PC-3 (cell line): ENCODE data around the gene PLAAT3. TPM values are rescaled to one million over a fixed set of nuclear protein-coding genes. Genes with fewer than 3 reads are reported as not detected.

ENCODE experiments used
- ATAC-seq: fragments of 200-7000 bp; cut with Tn5 transposase; 2 replicates; pipeline ENCODE4 v1.9.1; 2020; ENCODE audit warnings: mild to moderate bottlenecking, moderate library complexity
- BruUV-seq: library from RNA; stranded (reverse); fragments of 400-500 nt; replicated peaks from 2 replicates; lab custom pipeline; 2021; lab: Mats Ljungman, UMichigan
- CTCF ChIA-PET: fragments of 300-600 bp; sonication (Branson Sonifier 250); formaldehyde crosslinking; loops from one replicate; lab custom pipeline; 2022; ENCODE audit warnings: antibody characterized with exemption; lab: Charles Lee
- POLR2A ChIA-PET: fragments of 300-600 bp; sonication (Branson Sonifier 250); formaldehyde crosslinking; loops from one replicate; lab custom pipeline; 2022; ENCODE audit warnings: antibody characterized with exemption; ENCODE audit not compliant: unreplicated experiment; lab: Charles Lee
- DNase-seq: peaks from one replicate; pipeline ENCODE4 v3.0.0-alpha.2; 2015
- H2AFZ ChIP-seq: fragments of 300-600 bp; sonication (generic); 2 replicates; pipeline ENCODE4 v1.6.0; 2016; ENCODE audit warnings: antibody characterized with exemption, low read length
- H3F3A ChIP-seq: fragments of 300-600 bp; sonication (generic); one replicate; pipeline ENCODE4 v1.6.0; 2017; ENCODE audit warnings: antibody characterized with exemption, low read length, control low read depth, mild to moderate bottlenecking; ENCODE audit not compliant: unreplicated experiment
- H3K27ac ChIP-seq: fragments of 300-600 bp; sonication (generic); 2 replicates; pipeline ENCODE4 v1.5.1; 2016; ENCODE audit warnings: mild to moderate bottlenecking, low read length
- H3K27me3 ChIP-seq: fragments of 300-600 bp; sonication (generic); 2 replicates; pipeline ENCODE4 v1.6.1; 2016; ENCODE audit warnings: low read length, mixed read lengths
- H3K36me3 ChIP-seq: fragments of 300-600 bp; sonication (generic); 2 replicates; pipeline ENCODE4 v1.6.1; 2016; ENCODE audit warnings: low read depth, mixed run types, low read length, mixed read lengths
- H3K4me1 ChIP-seq: fragments of 300-600 bp; sonication (generic); 2 replicates; pipeline ENCODE4 v1.5.1; 2016; ENCODE audit warnings: low read length; ENCODE audit not compliant: insufficient read depth
- H3K4me2 ChIP-seq: fragments of 300-600 bp; sonication (generic); 2 replicates; pipeline ENCODE4 v1.6.0; 2016; ENCODE audit warnings: low read length
- H3K4me3 ChIP-seq: fragments of 300-600 bp; sonication (generic); 2 replicates; pipeline ENCODE4 v1.5.1; 2016; ENCODE audit warnings: mild to moderate bottlenecking, low read length, mixed read lengths
- H3K79me2 ChIP-seq: fragments of 300-600 bp; sonication (generic); 2 replicates; pipeline ENCODE4 v1.6.1; 2017; ENCODE audit warnings: low read length, mixed read lengths
- H3K9ac ChIP-seq: fragments of 300-600 bp; sonication (generic); 2 replicates; pipeline ENCODE4 v1.6.0; 2016; ENCODE audit warnings: mild to moderate bottlenecking, low read length
- H3K9me2 ChIP-seq: fragments of 300-600 bp; sonication (generic); replicated peaks from 2 replicates; pipeline ENCODE4 v1.6.1; 2016; ENCODE audit warnings: mixed run types, low read length, mixed read lengths
- H3K9me3 ChIP-seq: fragments of 300-600 bp; sonication (generic); 2 replicates; pipeline ENCODE4 v1.6.1; 2016; ENCODE audit warnings: low read length, mixed read lengths
- H4K20me1 ChIP-seq: fragments of 300-600 bp; sonication (generic); 2 replicates; pipeline ENCODE4 v1.6.1; 2016; ENCODE audit warnings: low read length, mixed read lengths
- CTCF ChIP-seq: fragments of 300-600 bp; sonication (generic); conservative IDR thresholded peaks from 2 replicates; pipeline ENCODE4 v1.5.1; 2017; ENCODE audit warnings: antibody characterized with exemption, low read depth, mild to moderate bottlenecking, low read length
- EZH2 ChIP-seq: fragments of 300-600 bp; sonication (generic); IDR thresholded peaks from one replicate; pipeline ENCODE4 v1.6.1; 2017; ENCODE audit warnings: antibody characterized with exemption, mild to moderate bottlenecking, low read length; ENCODE audit not compliant: unreplicated experiment
- EZH2phosphoT487 ChIP-seq: fragments of 300-600 bp; sonication (generic); IDR thresholded peaks from 2 replicates; pipeline ENCODE4 v1.6.1; 2018; ENCODE audit warnings: mild to moderate bottlenecking, antibody characterized with exemption, low read length, borderline replicate concordance
- intact Hi-C: fragments of 100-400 bp; cut with micrococcal nuclease; formaldehyde crosslinking; loops from 2 replicates; pipeline ENCODE4 v1.9.0; 2023
- total RNA-seq: library from RNA; depleted of rRNA; stranded (reverse); fragments of >200 nt; gene quantifications from 2 replicates; pipeline ENCODE4 v1.2.3, GENCODE V29; 2014

PLAAT3 gene
- total RNA-seq, 1 experiment from 2014 or later: 69.0 TPM

GRCh38 chr11:63537293-63538101, 76.7 kb downstream of the PLAAT3 start:
- H3K9me3 ChIP-seq: no peaks in the 10 kb centered on the region
- peak overlapping the region; percentile 89 for H2AFZ ChIP-seq
- no peak overlapping the region for H3K9ac ChIP-seq
- H3K4me2 ChIP-seq: peak overlapping the region; percentile 77
- H3K9me2 ChIP-seq: no peaks in the 10 kb centered on the region
- H3F3A ChIP-seq: no peaks in the 10 kb centered on the region
- ATAC-seq (peak; percentile 39), DNase-seq (no peak)
- ChIA-PET POLR2A (no interaction called here), CTCF (no interaction called here)
- H3K79me2 ChIP-seq: no peaks in the 10 kb centered on the region
- intact Hi-C loops: no loop called here
- peak overlapping the region; percentile 53; the same call in 1 of the 2 replicates for H3K4me3 ChIP-seq
- H3K36me3 ChIP-seq: no peaks in the 10 kb centered on the region
- no TSS peak for BruUV-seq
- no peak overlapping the region for H3K27ac ChIP-seq
- H4K20me1 ChIP-seq: no peaks in the 10 kb centered on the region
- TF ChIP-seq EZH2phosphoT487: no peak
- no peak for TF ChIP-seq CTCF
- no peak for TF ChIP-seq EZH2
- peaks cover 20% of the 10 kb centered on the region for H3K4me1 ChIP-seq
- H3K27me3 ChIP-seq: no peaks in the 10 kb centered on the region

GRCh38 chr11:63536669-63537292, 77.5 kb downstream of the PLAAT3 start, which contains the start of gene PLAAT4:
PLAAT4 (plus strand) TSS chr11:63536808; CDS start chr11:63536869, 61 bp downstream.
- BruUV-seq: TSS peak; percentile 44
- H3K4me3 ChIP-seq: peak within 1 kb of the TSS; percentile 53
- ChIA-PET POLR2A (no interaction called here), CTCF (interaction anchor here (0.6 kb wide), 1 partner anchor 102 kb away, joined by 3 read pairs; no protein-coding TSS in a partner anchor)
- DNase-seq: peak; percentile 41
- no peak within 1 kb of the TSS for H3K27ac ChIP-seq
- peak within 1 kb of the TSS; percentile 77 for H3K4me2 ChIP-seq
- H3K9me2 ChIP-seq: no peaks in the 10 kb centered on the region
- H3K9ac ChIP-seq: no peak within 1 kb of the TSS
- no peaks in the 10 kb centered on the region for H3K36me3 ChIP-seq
- H3K9me3 ChIP-seq: no peaks in the 10 kb centered on the region
- H3K79me2 ChIP-seq: no peaks in the 10 kb centered on the region
- no peaks in the 10 kb centered on the region for H4K20me1 ChIP-seq
- no peaks in the 10 kb centered on the region for H3F3A ChIP-seq
- H3K27me3 ChIP-seq: no peaks in the 10 kb centered on the region
- peaks cover 27% of the 10 kb centered on the region for H3K4me1 ChIP-seq
- intact Hi-C loops: no loop called here
- TF ChIP-seq EZH2 (no peak), CTCF (no peak), EZH2phosphoT487 (no peak)
- ATAC-seq: peak; percentile 61
- H2AFZ ChIP-seq: peak within 1 kb of the TSS; percentile 89
